Heart left ventricle (tissue), 16 donors: ENCODE data around the gene CBLL2. TPM values are rescaled to one million over a fixed set of nuclear protein-coding genes. Genes with fewer than 3 reads are reported as not detected.

Source experiments
- ATAC-seq, 4 donors: fragments of 200-7000 bp; cut with Tn5 transposase; one replicate each; pipeline ENCODE4 v1.9.1; 2020 to 2022; ENCODE audit warnings: moderate library complexity in 4 of 4, mild to moderate bottlenecking in 3 of 4, moderate number of reproducible peaks in 1 of 4
- DNase-seq, 5 donors: peaks; one replicate each; pipeline ENCODE4 v3.0.0-alpha.2; 2020
- H3K27ac ChIP-seq, 12 donors: fragments of 200-600 bp; sonication (generic) in 4 of 12; one replicate each; pipeline versions ENCODE4 v1.5.0 to v1.8.0; 2016 to 2022; ENCODE audit warnings: mild to moderate bottlenecking in 2 of 12
- H3K27me3 ChIP-seq, 9 donors: fragments of 200-600 bp; sonication (generic) in 2 of 9; one replicate each; pipeline versions ENCODE4 v1.5.1 to v1.8.0; 2016 to 2022; ENCODE audit warnings: mild to moderate bottlenecking in 3 of 9
- H3K36me3 ChIP-seq, 9 donors: fragments of 200-600 bp; sonication (generic) in 2 of 9; one replicate each; pipeline versions ENCODE4 v1.5.0 to v1.8.0; 2018 to 2022; ENCODE audit warnings: mild to moderate bottlenecking in 2 of 9
- H3K4me1 ChIP-seq, 12 donors: fragments of 200-600 bp; sonication (generic) in 4 of 12; one replicate each; pipeline versions ENCODE4 v1.5.0 to v1.8.0; 2016 to 2022; ENCODE audit warnings: mild to moderate bottlenecking in 3 of 12
- H3K4me3 ChIP-seq, 12 donors: fragments of 200-600 bp; sonication (generic) in 4 of 12; one replicate each; pipeline versions ENCODE4 v1.5.0 to v1.8.0; 2017 to 2022; ENCODE audit warnings: mild to moderate bottlenecking in 9 of 12, moderate library complexity in 4 of 12
- H3K9me3 ChIP-seq, 12 donors: fragments of 200-600 bp; sonication (generic) in 4 of 12; one replicate each; pipeline versions ENCODE4 v1.5.0 to v1.8.0; 2016 to 2022; ENCODE audit warnings: mild to moderate bottlenecking in 1 of 12
- CTCF ChIP-seq, 12 donors: fragments of 200-600 bp; sonication (generic) in 4 of 12; IDR thresholded peaks; one replicate each; pipeline versions ENCODE4 v1.5.0 to v1.8.0; 2018 to 2022; ENCODE audit warnings: antibody characterized with exemption in 12 of 12, mild to moderate bottlenecking in 5 of 12
- POLR2A ChIP-seq, 2 donors: fragments of 450-650 bp; IDR thresholded peaks; one replicate each; pipeline ENCODE4 v1.6.1; 2017; ENCODE audit warnings: antibody characterized with exemption in 2 of 2, mild to moderate bottlenecking in 2 of 2, moderate library complexity in 2 of 2
- WGBS, 4 donors: extraction: QIAGEN DNeasy Blood & Tissue Kit in 2 of 4; methylation state at CpG; one replicate each; pipeline versions ENCODE4 v1.1.5 to v1.1.7; 2013 to 2018; 5-methylcytosine and 5-hydroxymethylcytosine counted together
- intact Hi-C, 10 donors: fragments of 100-400 bp; cut with DNase I; formaldehyde crosslinking; loops; one replicate each; pipeline versions ENCODE4 v1.11.1 to v1.14.2; 2022
- polyA plus RNA-seq, 2 donors: library from polyadenylated mRNA; stranded (reverse); fragments of 200-250 nt; gene quantifications; one replicate each; pipeline ENCODE4 v1.2.3, GENCODE V29; 2013
- total RNA-seq, 9 donors: library from RNA; depleted of rRNA in 2 of 9; stranded (reverse); fragments of >200 nt in 2 of 9; fragmentation: NEBNext Ultra II Directional in 3 of 9; extraction: Animal tissue kit (Norgen Biotek cat#: 25700) in 3 of 9; gene quantifications; one replicate each; pipeline versions ENCODE4 v1.1.0 to v1.2.4, GENCODE V29; 2016 to 2023
- donor health status: ischemic (EF 13 %, LVEDD 7.1; RV severe dilation, severe dysfunction).
- donor health status: healthy with polysubstance abuse.
- donor health status: DM: no; HTN: yes; CAD: no.
- donor health status: DM: no; HTN: no; CAD: no.
- donor health status: ischemic (EF 25% LVEDD 6.9; RV normal size, moderate dysfunction).
- donor health status: ischemic (EF 25% LVEDD 5.7; RV mildly dilated, moderate dysfunction).
- donor health status: healthy.
- donor health status: DM: yes; HTN: yes; CAD: no.
- donor health status: ischemic (EF 35%, LVEDD 5.7; RV mildly dilated, moderate dysfunction).
- donor health status: nonischemic (EF 11% LVEDD 7.7; RV severe dilation, severe dysfunction).
- donor health status: DM: yes; HTN: yes; CAD: no.
- donor health status: PGD.
- donor health status: ischemic (EF 29% LVEDD 5.4; RV normal size, mild dysfunction).
- donor health status: nonischemic (EF 23%, LVEDD 6.1; RV moderate dilation, normal function).

CBLL2 gene
- total and polyA plus RNA-seq, 11 donors = not detected

DNA sequence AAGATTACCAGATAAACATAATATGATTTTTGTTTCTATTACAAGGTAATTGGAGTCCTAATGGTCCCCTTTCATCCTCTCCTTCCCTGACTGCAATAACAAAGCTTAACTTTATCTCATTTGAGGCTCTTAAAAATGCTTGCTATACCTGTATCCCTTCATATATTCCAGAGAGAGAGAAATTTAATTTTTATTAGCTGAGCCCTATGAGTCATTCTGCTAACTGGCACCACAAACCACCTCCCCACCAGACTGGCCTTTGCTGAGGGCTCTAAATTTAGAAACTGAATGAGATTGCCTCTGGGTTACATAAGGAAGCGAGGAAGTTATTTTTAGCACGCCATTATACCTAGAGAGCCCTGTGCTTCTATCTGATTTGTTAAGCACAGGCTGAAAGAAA is 27.4 kb downstream of the CBLL2 start:
- Histone ChIP-seq H3K4me1 (peaks cover 0 to 11% (median 1%) of the 10 kb centered on the region in 12 donors), H3K4me3 (no peak overlapping the region), H3K27me3 (peaks cover 0 to 7% (median 0%) of the 10 kb centered on the region in 9 donors), H3K27ac (peak overlapping the region in 8 of 12 donors; percentile 4 to 73 (median 58)), H3K36me3 (no peaks in the 10 kb centered on the region), H3K9me3 (no peaks in the 10 kb centered on the region)
- TF ChIP-seq CTCF (IDR thresholded peaks at IDR 0.05) = no peak
- TF ChIP-seq POLR2A (IDR thresholded peaks at IDR 0.05) = no peak
- 0 to 6% (median 2%) methylated on average over 2 of the region's 2 CpGs for WGBS, 4 donors
- intact Hi-C loops = no loop called here
- peak; percentile 86 to 100 (median 98) for ATAC-seq
- DNase-seq = peak in 4 of 5 donors; percentile 8 to 47 (median 26)

- ATAC-seq (no peak), DNase-seq (no peak)
- H3K4me3 ChIP-seq = no peak overlapping the region
- TF ChIP-seq CTCF (IDR thresholded peaks at IDR 0.05) (no peak), POLR2A (IDR thresholded peaks at IDR 0.05) (no peak)
- peaks cover 0 to 4% (median 0%) of the 10 kb centered on the region in 9 donors for H3K27me3 ChIP-seq
- 39 to 60% (median 48%) methylated on average over 3 of the region's 3 CpGs for WGBS, 4 donors
- no peak overlapping the region for H3K27ac ChIP-seq
- intact Hi-C loops = no loop called here
- no peaks in the 10 kb centered on the region for H3K4me1 ChIP-seq
- no peaks in the 10 kb centered on the region for H3K36me3 ChIP-seq
- H3K9me3 ChIP-seq = no peaks in the 10 kb centered on the region
Observed at GRCh38 chrX:22310779-22311178, 38.1 kb downstream of the CBLL2 start.

DNA sequence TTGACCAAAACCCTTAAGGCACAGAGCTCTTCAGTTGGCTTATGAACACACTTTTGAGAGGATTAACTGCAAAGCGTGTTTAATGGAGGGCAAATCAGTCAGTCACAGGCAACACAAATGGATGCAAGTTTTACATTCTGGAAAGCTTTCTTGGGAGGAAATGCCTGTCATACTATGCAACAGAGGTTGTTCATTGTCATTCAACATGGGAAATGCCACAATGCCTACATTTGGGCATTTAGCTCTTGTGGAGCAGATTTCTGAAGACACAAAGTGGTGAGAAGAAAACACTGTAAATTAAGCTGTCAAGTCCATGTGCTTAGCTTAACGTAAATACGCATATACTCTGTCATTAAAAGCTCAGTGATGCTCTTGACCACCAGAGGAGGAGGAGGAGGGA is 41.1 kb downstream of the CBLL2 start:
- DNase-seq (no peak), ATAC-seq (no peak)
- intact Hi-C loops = no loop called here
- TF ChIP-seq CTCF (IDR thresholded peaks at IDR 0.05) (no peak), POLR2A (IDR thresholded peaks at IDR 0.05) (no peak)
- Histone ChIP-seq H3K4me1 (no peaks in the 10 kb centered on the region), H3K27ac (no peak overlapping the region), H3K36me3 (no peaks in the 10 kb centered on the region), H3K9me3 (no peaks in the 10 kb centered on the region), H3K4me3 (no peak overlapping the region), H3K27me3 (peaks cover 0 to 4% (median 0%) of the 10 kb centered on the region in 9 donors)
- WGBS, 4 donors = 65 to 92% (median 84%) methylated on average over 3 of the region's 3 CpGs

GRCh38 chrX:22314211-22314610 is 41.5 kb downstream of the CBLL2 start:
- no peak overlapping the region for H3K4me3 ChIP-seq
- DNase-seq (no peak), ATAC-seq (no peak)
- no peak overlapping the region for H3K27ac ChIP-seq
- H3K4me1 ChIP-seq = no peaks in the 10 kb centered on the region
- TF ChIP-seq POLR2A (IDR thresholded peaks at IDR 0.05) (no peak), CTCF (IDR thresholded peaks at IDR 0.05) (no peak)
- H3K9me3 ChIP-seq = no peaks in the 10 kb centered on the region
- peaks cover 0 to 4% (median 0%) of the 10 kb centered on the region in 9 donors for H3K27me3 ChIP-seq
- WGBS, 4 donors = 58 to 71% (median 62%) methylated on average over 5 of the region's 5 CpGs
- H3K36me3 ChIP-seq = no peaks in the 10 kb centered on the region
- intact Hi-C loops = no loop called here
